GM19455 (cell line): ENCODE measurements around the gene GNG4.
"Not testable (repeated sequence)": the region's sequence is repeated elsewhere in the genome, so short reads cannot be mapped to it uniquely, and the experiment has no call there.

ENCODE experiments used
- ATAC-seq: cut with Tn5 transposase; IDR thresholded peaks from one replicate; pipeline ENCODE4 v1.9.1; 2021; ENCODE audit not compliant: unreplicated experiment

GNG4 gene

GRCh38 chr1:235588156-235588555 is 61.4 kb downstream of the GNG4 start:
- ATAC-seq: no peak

GRCh38 chr1:235586992-235587391 is 62.6 kb downstream of the GNG4 start:
- no peak for ATAC-seq

GRCh38 chr1:235586413-235586812 is 63.2 kb downstream of the GNG4 start:
- ATAC-seq: no peak

- ATAC-seq: no peak
Measured at GRCh38 chr1:235584973-235585372, 64.6 kb downstream of the GNG4 start.

GRCh38 chr1:235583511-235584001 is 66.0 kb downstream of the GNG4 start:
- no peak for ATAC-seq

GRCh38 chr1:235582130-235582529 is 67.5 kb downstream of the GNG4 start:
- no peak for ATAC-seq

GRCh38 chr1:235579891-235580290 is 69.7 kb downstream of the GNG4 start:
- ATAC-seq: no peak

- ATAC-seq: no peak
Measured at GRCh38 chr1:235575597-235575996, 74.0 kb downstream of the GNG4 start.

- ATAC-seq: no peak
Measured at GRCh38 chr1:235573880-235574279, 75.7 kb downstream of the GNG4 start.

GRCh38 chr1:235572971-235573370 is 76.6 kb downstream of the GNG4 start:
- ATAC-seq: not testable (repeated sequence)

GRCh38 chr1:235571482-235571881 is 78.1 kb downstream of the GNG4 start:
- ATAC-seq: no peak

GRCh38 chr1:235567812-235568503 is 81.6 kb downstream of the GNG4 start:
- ATAC-seq: no peak

GRCh38 chr1:235566084-235566483 is 83.5 kb downstream of the GNG4 start:
- ATAC-seq: no peak

GRCh38 chr1:235563513-235564061 is 86.0 kb downstream of the GNG4 start:
- ATAC-seq: no peak

- ATAC-seq: no peak
Measured at GRCh38 chr1:235562589-235562988, 87.0 kb downstream of the GNG4 start.

GRCh38 chr1:235558621-235559169 is 90.9 kb downstream of the GNG4 start:
- no peak for ATAC-seq

GRCh38 chr1:235557495-235557894 is 92.1 kb downstream of the GNG4 start:
- no peak for ATAC-seq

- ATAC-seq: no peak
Measured at GRCh38 chr1:235556807-235557206, 92.8 kb downstream of the GNG4 start.

GRCh38 chr1:235553112-235553551 is 96.5 kb downstream of the GNG4 start:
- no peak for ATAC-seq

- ATAC-seq: no peak
Measured at GRCh38 chr1:235552146-235552716, 97.4 kb downstream of the GNG4 start.

- ATAC-seq: no peak
Measured at GRCh38 chr1:235549351-235550139, 100.0 kb downstream of the GNG4 start.
